Spleen (tissue), 11 donors: ENCODE data around the gene ECSCR. TPM values are rescaled to one million over a fixed set of nuclear protein-coding genes. Genes with fewer than 3 reads are reported as not detected.
A peak's percentile ranks its signal among the peaks of the same experiment; 100 is the strongest.

Source experiments
- DNase-seq: peaks from one replicate; pipeline ENCODE4 v3.0.0-alpha.2; 2020
- H3K27ac ChIP-seq, 8 donors: fragments of 200-600 bp; sonication (generic) in 7 of 8; 1 replicate in 4 of 8; 2 replicates in 4 of 8; pipeline versions ENCODE4 v1.5.0 to v1.8.0; 2016 to 2021; ENCODE audit warnings: inconsistent platforms in 4 of 8, mild to moderate bottlenecking in 4 of 8, moderate library complexity in 1 of 8
- H3K27me3 ChIP-seq, 7 donors: fragments of 200-600 bp; sonication (generic) in 6 of 7; replicated peaks in 1 of 7; 1 replicate in 4 of 7; 2 replicates in 3 of 7; pipeline versions ENCODE4 v1.5.0 to v1.8.0; 2016 to 2021; ENCODE audit warnings: inconsistent platforms in 3 of 7, mild to moderate bottlenecking in 1 of 7
- H3K36me3 ChIP-seq, 6 donors: fragments of 200-600 bp; sonication (generic) in 5 of 6; 1 replicate in 4 of 6; 2 replicates in 2 of 6; pipeline versions ENCODE4 v1.5.0 to v1.8.0; 2016 to 2021; ENCODE audit warnings: inconsistent platforms in 2 of 6
- H3K4me1 ChIP-seq, 6 donors: fragments of 200-600 bp; sonication (generic) in 5 of 6; 1 replicate in 3 of 6; 2 replicates in 3 of 6; pipeline versions ENCODE4 v1.5.0 to v1.8.0; 2016 to 2021; ENCODE audit warnings: inconsistent platforms in 3 of 6
- H3K4me3 ChIP-seq, 8 donors: fragments of 200-600 bp; sonication (generic) in 7 of 8; 1 replicate in 4 of 8; 2 replicates in 4 of 8; pipeline versions ENCODE4 v1.5.0 to v1.8.0; 2016 to 2021; ENCODE audit warnings: inconsistent platforms in 4 of 8, mild to moderate bottlenecking in 4 of 8, moderate library complexity in 2 of 8
- H3K9me3 ChIP-seq, 8 donors: fragments of 200-600 bp; sonication (generic) in 7 of 8; 1 replicate in 4 of 8; 2 replicates in 4 of 8; pipeline versions ENCODE4 v1.5.0 to v1.8.0; 2016 to 2021; ENCODE audit warnings: inconsistent platforms in 4 of 8
- POLR2A ChIP-seq, 3 donors: fragments of 450-650 bp; IDR thresholded peaks; one replicate each; pipeline ENCODE4 v1.5.1; 2017; ENCODE audit warnings: antibody characterized with exemption in 3 of 3, mild to moderate bottlenecking in 1 of 3
- POLR2AphosphoS5 ChIP-seq, 3 donors: sonication (generic); formaldehyde crosslinking; IDR thresholded peaks; one replicate each; pipeline ENCODE4 v1.5.1; 2017; ENCODE audit warnings: antibody characterized with exemption in 3 of 3
- WGBS, 5 donors: extraction: QIAGEN DNeasy Blood & Tissue Kit in 3 of 5; methylation state at CpG; one replicate each; pipeline versions ENCODE4 v1.1.5 to v1.1.7; 2013 to 2018; 5-methylcytosine and 5-hydroxymethylcytosine counted together
- intact Hi-C: fragments of 100-400 bp; cut with DNase I; formaldehyde crosslinking; loops from one replicate; pipeline ENCODE4 v1.15.0; 2023; ENCODE audit warnings: low total_unique reads
- polyA plus RNA-seq, 3 donors: library from polyadenylated mRNA; stranded (reverse); fragments of 200-250 nt; gene quantifications; one replicate each; pipeline ENCODE4 v1.2.1, GENCODE V29; 2013
- total RNA-seq, 7 donors: library from RNA; depleted of rRNA in 3 of 7; stranded (reverse); fragments of >200 nt in 3 of 7; fragmentation: NEBNext Ultra II Directional in 4 of 7; extraction: Animal tissue kit (Norgen Biotek cat#: 25700) in 4 of 7; gene quantifications; one replicate each; pipeline versions ENCODE4 v1.1.0 to v1.2.1, GENCODE V29; 2016 to 2021
- TF ChIP-seq, protein P1 (sequence below), 11 experiments: fragments of 200-600 bp in 7 of 11; fragments of 450-650 bp in 4 of 11; sonication (generic) in 4 of 11; IDR thresholded peaks in 8 of 11; conservative IDR thresholded peaks in 3 of 11; 1 replicate in 7 of 11; 2 replicates in 4 of 11; pipeline versions ENCODE4 v1.4.0 to v1.8.0; 2016 to 2021; ENCODE audit warnings: antibody characterized with exemption in 11 of 11, inconsistent platforms in 4 of 11, mild to moderate bottlenecking in 1 of 11
- donor health status: healthy with polysubstance abuse.
- donor health status: DM: no; HTN: no; CAD: no; lungs with moderate emphysema.
- donor health status: DM: no; HTN: no; CAD: no.
- donor health status: Bipolar disorder and iron deficiency.
- donor health status: healthy.
- donor health status: DM: no; HTN: no; CAD: no.
- donor health status: DM: yes; HTN: yes; CAD: no.

The ECSCR gene
- total and polyA plus RNA-seq, 10 donors: 11.3 to 52.3 (median 18.5) TPM

- intact Hi-C loops: no loop called here
- Histone ChIP-seq H3K27me3 (no peaks in the 10 kb centered on the region), H3K9me3 (no peaks in the 10 kb centered on the region), H3K4me1 (peaks cover 9 to 39% (median 26%) of the 10 kb centered on the region in 6 donors), H3K27ac (peak within 1 kb of the TSS; percentile 77 to 95 (median 92)), H3K36me3 (peaks cover 0 to 16% (median 0%) of the 10 kb centered on the region in 6 donors), H3K4me3 (peak within 1 kb of the TSS; percentile 41 to 73 (median 53))
- TF ChIP-seq POLR2A (IDR thresholded peaks at IDR 0.05): peak in 1 of 3 donors; percentile 15
- TF ChIP-seq POLR2AphosphoS5 (IDR thresholded peaks at IDR 0.05): peak; percentile 80 to 89 (median 86)
- TF ChIP-seq, protein P1, sequence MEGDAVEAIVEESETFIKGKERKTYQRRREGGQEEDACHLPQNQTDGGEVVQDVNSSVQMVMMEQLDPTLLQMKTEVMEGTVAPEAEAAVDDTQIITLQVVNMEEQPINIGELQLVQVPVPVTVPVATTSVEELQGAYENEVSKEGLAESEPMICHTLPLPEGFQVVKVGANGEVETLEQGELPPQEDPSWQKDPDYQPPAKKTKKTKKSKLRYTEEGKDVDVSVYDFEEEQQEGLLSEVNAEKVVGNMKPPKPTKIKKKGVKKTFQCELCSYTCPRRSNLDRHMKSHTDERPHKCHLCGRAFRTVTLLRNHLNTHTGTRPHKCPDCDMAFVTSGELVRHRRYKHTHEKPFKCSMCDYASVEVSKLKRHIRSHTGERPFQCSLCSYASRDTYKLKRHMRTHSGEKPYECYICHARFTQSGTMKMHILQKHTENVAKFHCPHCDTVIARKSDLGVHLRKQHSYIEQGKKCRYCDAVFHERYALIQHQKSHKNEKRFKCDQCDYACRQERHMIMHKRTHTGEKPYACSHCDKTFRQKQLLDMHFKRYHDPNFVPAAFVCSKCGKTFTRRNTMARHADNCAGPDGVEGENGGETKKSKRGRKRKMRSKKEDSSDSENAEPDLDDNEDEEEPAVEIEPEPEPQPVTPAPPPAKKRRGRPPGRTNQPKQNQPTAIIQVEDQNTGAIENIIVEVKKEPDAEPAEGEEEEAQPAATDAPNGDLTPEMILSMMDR (IDR thresholded peaks at IDR 0.05 in 8 of 11, conservative IDR thresholded peaks at IDR 0.05 in 3 of 11): peak in 3 of 11 experiments; percentile 7 to 14 (median 9)
- 0 to 1% (median 1%) methylated on average over 35 to 41 of the region's 41 CpGs for WGBS, 5 donors
- DNase-seq: peak; percentile 99
These were observed 58.6 kb downstream of the ECSCR start, which contains the start of gene SPATA24 for GRCh38 chr5:139403787-139404483. SPATA24 (minus strand) TSS chr5:139404089; CDS start chr5:139404060, 29 bp downstream.

- peaks cover 0 to 16% (median 0%) of the 10 kb centered on the region in 6 donors for H3K36me3 ChIP-seq
- H3K27me3 ChIP-seq: no peaks in the 10 kb centered on the region
- H3K9me3 ChIP-seq: no peaks in the 10 kb centered on the region
- H3K27ac ChIP-seq: peak overlapping the region; percentile 77 to 95 (median 92)
- WGBS, 5 donors: 15 to 35% (median 22%) methylated on average over 5 to 7 of the region's 7 CpGs
- TF ChIP-seq POLR2AphosphoS5 (IDR thresholded peaks at IDR 0.05): no peak
- TF ChIP-seq, protein P1 (IDR thresholded peaks at IDR 0.05 in 8 of 11, conservative IDR thresholded peaks at IDR 0.05 in 3 of 11): no peak
- TF ChIP-seq POLR2A (IDR thresholded peaks at IDR 0.05): no peak
- intact Hi-C loops: no loop called here
- H3K4me1 ChIP-seq: peaks cover 9 to 39% (median 26%) of the 10 kb centered on the region in 6 donors
- DNase-seq: no peak
- peak overlapping the region; percentile 41 to 73 (median 53) for H3K4me3 ChIP-seq
These were observed 59.1 kb downstream of the ECSCR start for GRCh38 chr5:139403418-139403786.

DNA sequence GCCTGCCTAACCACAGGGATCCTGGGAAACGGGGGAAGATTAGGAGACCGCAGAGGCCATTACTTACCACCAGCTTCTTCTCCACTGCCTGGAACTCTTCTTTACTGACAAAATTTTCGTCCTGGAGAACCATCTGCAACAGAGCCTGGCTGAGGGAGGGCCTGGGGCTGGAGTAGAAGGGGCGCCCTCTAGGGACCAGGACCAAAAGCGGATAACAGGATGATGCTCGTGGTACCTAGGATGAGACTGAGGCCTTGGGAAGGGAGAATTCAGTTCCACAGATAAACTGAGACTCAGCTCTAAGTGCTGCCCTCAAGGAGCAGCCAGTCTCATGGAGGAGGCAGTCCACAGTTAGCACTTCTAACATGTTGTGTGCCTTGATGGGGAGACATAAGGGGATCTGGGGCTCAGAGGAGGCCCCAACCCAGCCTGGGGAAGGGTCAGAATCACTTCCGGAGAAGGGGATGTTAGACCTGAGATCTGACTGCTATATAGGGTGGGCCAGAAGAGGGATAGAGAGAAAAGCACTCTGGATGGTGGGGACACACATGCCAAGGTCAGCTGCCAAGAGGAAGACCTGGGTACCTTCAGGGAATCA is 59.9 kb downstream of the ECSCR start:
- H3K4me3 ChIP-seq: peak overlapping the region in 1 of 8 donors; percentile 73
- DNase-seq: no peak
- peaks cover 9 to 33% (median 22%) of the 10 kb centered on the region in 6 donors for H3K4me1 ChIP-seq
- H3K36me3 ChIP-seq: peaks cover 0 to 16% (median 0%) of the 10 kb centered on the region in 6 donors
- TF ChIP-seq POLR2A (IDR thresholded peaks at IDR 0.05) (no peak), POLR2AphosphoS5 (IDR thresholded peaks at IDR 0.05) (no peak)
- TF ChIP-seq, protein P1 (IDR thresholded peaks at IDR 0.05 in 8 of 11, conservative IDR thresholded peaks at IDR 0.05 in 3 of 11): peak in 6 of 11 experiments; percentile 22 to 49 (median 40)
- WGBS, 5 donors: 57 to 74% (median 69%) methylated on average over 7 of the region's 7 CpGs
- H3K9me3 ChIP-seq: no peaks in the 10 kb centered on the region
- peak overlapping the region in 5 of 8 donors; percentile 91 to 95 (median 93) for H3K27ac ChIP-seq
- intact Hi-C loops: no loop called here
- H3K27me3 ChIP-seq: no peaks in the 10 kb centered on the region

DNA sequence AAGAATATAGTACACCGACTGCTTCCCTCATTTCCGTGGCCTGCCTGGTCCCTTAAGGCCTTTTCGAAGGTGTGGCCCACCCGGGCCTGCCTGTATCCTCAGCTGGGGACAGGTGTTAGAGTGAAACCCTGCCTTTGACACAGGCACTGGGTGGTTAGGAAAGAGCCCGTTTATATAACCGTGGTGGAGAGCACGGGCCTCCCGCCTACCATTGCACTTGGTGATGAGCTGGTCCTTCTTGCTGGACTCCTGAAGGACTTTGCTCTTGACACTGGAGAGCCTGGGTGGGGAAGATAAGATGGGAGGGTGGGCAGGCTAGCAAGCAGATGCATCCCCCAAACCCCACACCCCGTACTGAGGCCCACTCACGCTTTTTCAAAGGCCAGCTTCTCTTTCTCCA is 61.0 kb downstream of the ECSCR start:
- no peaks in the 10 kb centered on the region for H3K27me3 ChIP-seq
- no peak for DNase-seq
- WGBS, 5 donors: 91 to 96% (median 91%) methylated on average over 10 of the region's 10 CpGs
- TF ChIP-seq POLR2AphosphoS5 (IDR thresholded peaks at IDR 0.05) (no peak), POLR2A (IDR thresholded peaks at IDR 0.05) (no peak)
- TF ChIP-seq, protein P1 (IDR thresholded peaks at IDR 0.05 in 8 of 11, conservative IDR thresholded peaks at IDR 0.05 in 3 of 11): no peak
- H3K36me3 ChIP-seq: peaks cover 0 to 16% (median 0%) of the 10 kb centered on the region in 6 donors
- peaks cover 9 to 33% (median 20%) of the 10 kb centered on the region in 6 donors for H3K4me1 ChIP-seq
- no peak overlapping the region for H3K27ac ChIP-seq
- H3K9me3 ChIP-seq: no peaks in the 10 kb centered on the region
- intact Hi-C loops: no loop called here
- H3K4me3 ChIP-seq: no peak overlapping the region
